H1 (cell line): Measurements from ENCODE around the gene UGT1A9. TPM values are rescaled to one million over a fixed set of nuclear protein-coding genes. Genes with fewer than 3 reads are reported as not detected.

Experiments
- FOSL1 ChIP-seq: IDR thresholded peaks from 2 replicates; pipeline ENCODE4 v1.6.1; 2011; ENCODE audit warnings: mild to moderate bottlenecking, low read depth, low read length, moderate library complexity; ENCODE audit not compliant: insufficient read depth
- polyA plus RNA-seq, 7 experiments: library from polyadenylated mRNA; depleted of rRNA in 3 of 7; stranded (reverse) in 5 of 7; unstranded in 2 of 7; fragments of >200 nt in 5 of 7; fragments of 200-250 nt in 2 of 7; gene quantifications; 1 replicate in 5 of 7; 2 replicates in 1 of 7; 4 replicates in 1 of 7; pipeline versions ENCODE4 v1.2.1 to v1.2.3, GENCODE V29; 2011 to 2013; ENCODE audit warnings: missing spikeins in 2 of 7, mixed read lengths in 2 of 7
- total RNA-seq: library from RNA; stranded (reverse); fragmentation: NEBNext Ultra II Directional; extraction: Animal tissue kit (Norgen Biotek cat#: 25700); gene quantifications from 2 replicates; pipeline ENCODE4 v1.2.1, GENCODE V29; 2021

UGT1A9 gene
- total and polyA plus RNA-seq, 2 of the 8 experiments (the other 6 are each of a cell fraction or from before 2014, with no cell fraction given) = not detected

DNA sequence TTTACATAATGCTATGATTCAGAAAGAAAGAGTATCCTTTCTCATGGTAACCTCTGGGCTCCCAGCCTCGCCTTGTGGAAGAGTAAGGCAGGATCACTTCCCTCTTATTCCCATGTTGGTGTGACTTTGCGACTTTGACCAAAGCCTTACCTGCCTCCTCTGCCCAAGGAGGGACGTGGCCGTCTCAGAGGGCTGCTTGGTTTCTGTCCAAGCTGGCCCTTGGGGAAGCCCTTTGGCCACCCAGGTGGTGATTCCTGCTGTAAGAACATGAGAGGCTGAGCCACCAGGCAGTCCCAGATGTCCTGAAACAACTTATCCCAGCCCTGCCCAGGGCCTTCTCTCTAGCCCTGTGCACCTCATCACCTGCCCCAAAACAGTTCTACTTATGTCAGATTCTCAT, 27.0 kb downstream of the UGT1A9 start (continued):
- no peak for TF ChIP-seq FOSL1
